T1000 (cell line): ENCODE measurements around the gene WNT16.
A peak's percentile ranks its signal among the peaks of the same experiment; 100 is the strongest.
"Not testable (repeated sequence)": the region's sequence is repeated elsewhere in the genome, so short reads cannot be mapped to it uniquely, and the experiment has no call there.

Experiments
- DNase-seq: peaks from one replicate; lab custom pipeline; 2025; ENCODE audit warnings: mixed read lengths; lab: John Stamatoyannopoulos, UW

The WNT16 gene

GRCh38 chr7:121328508-121329190, at the start of gene WNT16:
WNT16 (plus strand) TSS chr7:121329000; CDS start chr7:121329293, 293 bp downstream.
- DNase-seq, result no peak

GRCh38 chr7:121279060-121279620, 49.7 kb upstream of the WNT16 start:
- no peak for DNase-seq

GRCh38 chr7:121279822-121280221, 49.0 kb upstream of the WNT16 start:
- no peak for DNase-seq

- no peak for DNase-seq
These were observed 48.1 kb upstream of the WNT16 start for GRCh38 chr7:121280656-121281055.

GRCh38 chr7:121282129-121282528, 46.7 kb upstream of the WNT16 start:
- DNase-seq, result no peak

- no peak for DNase-seq
These were observed 43.6 kb upstream of the WNT16 start for GRCh38 chr7:121285066-121285667.

- no peak for DNase-seq
These were observed 42.6 kb upstream of the WNT16 start for GRCh38 chr7:121286186-121286585.

GRCh38 chr7:121286742-121287734, 41.8 kb upstream of the WNT16 start:
- DNase-seq, result no peak

- no peak for DNase-seq
These were observed 39.9 kb upstream of the WNT16 start for GRCh38 chr7:121288894-121289293.

GRCh38 chr7:121289930-121290329, 38.9 kb upstream of the WNT16 start:
- DNase-seq, result not testable (repeated sequence)

- DNase-seq, result no peak
These were observed 34.3 kb upstream of the WNT16 start for GRCh38 chr7:121294448-121294992.

GRCh38 chr7:121297843-121298242, 31.0 kb upstream of the WNT16 start:
- DNase-seq, result no peak

GRCh38 chr7:121298831-121299239, 30.0 kb upstream of the WNT16 start:
- DNase-seq, result no peak

GRCh38 chr7:121300685-121301420, 27.9 kb upstream of the WNT16 start:
- DNase-seq, result no peak

GRCh38 chr7:121301446-121302213, 27.2 kb upstream of the WNT16 start:
- no peak for DNase-seq

- peak; percentile 26 for DNase-seq
These were observed 26.5 kb upstream of the WNT16 start for GRCh38 chr7:121302214-121302745.

GRCh38 chr7:121303422-121304101, 25.2 kb upstream of the WNT16 start:
- DNase-seq, result no peak

- DNase-seq, result no peak
These were observed 24.6 kb upstream of the WNT16 start for GRCh38 chr7:121304102-121304658.

GRCh38 chr7:121305109-121305508, 23.7 kb upstream of the WNT16 start:
- DNase-seq, result no peak
